Keratinocyte (primary cell): ENCODE results near the gene PLPP3. TPM values are rescaled to one million over a fixed set of nuclear protein-coding genes. Genes with fewer than 3 reads are reported as not detected.

ENCODE experiments used
- DNase-seq: peaks from one replicate; pipeline ENCODE4 v3.0.0-alpha.2; 2011; ENCODE audit warnings: low read depth, missing footprints, low spot score
- FAIRE-seq: peaks from 2 replicates; lab custom pipeline; 2011; peaks lifted over from hg19 to GRCh38; lab: Jason Lieb, UNC
- H2AFZ ChIP-seq: 2 replicates; pipeline ENCODE4 v1.6.0; 2012; ENCODE audit warnings: low read length, control low read depth, inconsistent platforms; ENCODE audit not compliant: control insufficient read depth
- H3K27ac ChIP-seq: 2 replicates; pipeline ENCODE4 v1.5.1; 2011; ENCODE audit warnings: low read length; ENCODE audit not compliant: control insufficient read depth, insufficient read depth
- H3K27me3 ChIP-seq: 3 replicates; pipeline ENCODE4 v1.6.0; 2011; ENCODE audit warnings: low read length; ENCODE audit not compliant: control insufficient read depth, insufficient read depth; ENCODE audit errors: extremely low read depth
- H3K36me3 ChIP-seq, 2 experiments: 2 replicates in 1 of 2; 3 replicates in 1 of 2; pipeline ENCODE4 v1.5.1; 2011; ENCODE audit warnings: low read length in 2 of 2, mild to moderate bottlenecking in 1 of 2; ENCODE audit not compliant: control insufficient read depth in 2 of 2, insufficient read depth in 2 of 2; ENCODE audit errors: extremely low read depth in 1 of 2
- H3K4me1 ChIP-seq: 3 replicates; pipeline ENCODE4 v1.5.1; 2011; ENCODE audit warnings: low read length; ENCODE audit not compliant: control insufficient read depth, insufficient read depth; ENCODE audit errors: extremely low read depth
- H3K4me2 ChIP-seq: 3 replicates; pipeline ENCODE4 v1.6.0; 2011; ENCODE audit warnings: low read depth, low read length; ENCODE audit not compliant: control insufficient read depth, insufficient read depth; ENCODE audit errors: extremely low read depth
- H3K4me3 ChIP-seq, 3 experiments: fragments of 200-600 bp in 1 of 3; sonication (generic) in 1 of 3; 2 replicates in 2 of 3; 3 replicates in 1 of 3; pipeline ENCODE4 v1.5.1; 2011 to 2016; ENCODE audit warnings: low read length in 3 of 3, mild to moderate bottlenecking in 3 of 3, control low read depth in 2 of 3, inconsistent platforms in 1 of 3, low read depth in 1 of 3, mixed read lengths in 1 of 3, mixed run types in 1 of 3, moderate library complexity in 1 of 3; ENCODE audit not compliant: control insufficient read depth in 2 of 3, insufficient read depth in 2 of 3; ENCODE audit errors: extremely low read depth in 1 of 3
- H3K79me2 ChIP-seq: 2 replicates; pipeline ENCODE4 v1.6.0; 2012; ENCODE audit warnings: low read length; ENCODE audit not compliant: control insufficient read depth, insufficient read depth
- H3K9ac ChIP-seq: 3 replicates; pipeline ENCODE4 v1.6.0; 2011; ENCODE audit warnings: low read length; ENCODE audit not compliant: control insufficient read depth, insufficient read depth; ENCODE audit errors: extremely low read depth
- H3K9me1 ChIP-seq: 3 replicates; pipeline ENCODE4 v1.6.0; 2011; ENCODE audit warnings: low read length; ENCODE audit not compliant: control insufficient read depth, insufficient read depth; ENCODE audit errors: extremely low read depth
- H3K9me3 ChIP-seq: 2 replicates; pipeline ENCODE4 v1.5.1; 2012; ENCODE audit warnings: low read depth, low read length; ENCODE audit not compliant: control insufficient read depth
- H4K20me1 ChIP-seq: 3 replicates; pipeline ENCODE4 v1.6.0; 2011; ENCODE audit warnings: low read length; ENCODE audit not compliant: control insufficient read depth, insufficient read depth; ENCODE audit errors: extremely low read depth
- CTCF ChIP-seq, 3 experiments: IDR thresholded peaks in 1 of 3; conservative IDR thresholded peaks in 1 of 3; optimal IDR thresholded peaks in 1 of 3; 2 replicates in 2 of 3; 3 replicates in 1 of 3; pipeline versions ENCODE3 to v1.5.1; 2011; ENCODE audit warnings: low read length in 3 of 3, mild to moderate bottlenecking in 3 of 3, moderate library complexity in 2 of 3, control low read depth in 1 of 3, inconsistent platforms in 1 of 3; ENCODE audit not compliant: insufficient read depth in 2 of 3; ENCODE audit errors: extremely low read depth in 1 of 3
- EZH2 ChIP-seq: IDR thresholded peaks from one replicate; pipeline ENCODE4 v1.6.1; 2012; ENCODE audit warnings: inconsistent platforms, mild to moderate bottlenecking, low read length, moderate library complexity
- dilution Hi-C: fragments of 300-500 bp; cut with MboI; formaldehyde crosslinking; loops from one replicate; pipeline ENCODE4 v1.7.0; 2020; ENCODE audit warnings: low sequenced_read_pairs; ENCODE audit not compliant: extremely low pct_ligation_motif_present
- polyA plus RNA-seq, 5 experiments: library from polyadenylated mRNA; depleted of rRNA in 3 of 5; stranded (reverse) in 3 of 5; stranded (forward) in 1 of 5; unstranded in 1 of 5; fragments of >200 nt; gene quantifications; 1 replicate in 1 of 5; 2 replicates in 3 of 5; 3 replicates in 1 of 5; pipeline versions ENCODE4 v1.2.1 to v1.2.3, GENCODE V29; 2011 to 2012; ENCODE audit warnings: missing spikeins in 2 of 5, low read depth in 1 of 5, low replicate concordance in 1 of 5

Gene PLPP3
- polyA plus RNA-seq, 1 donor (not counting 4 experiments of a cell fraction or from before 2014, with no cell fraction given), result 4.0 TPM

GRCh38 chr1:56566061-56566744, 13.2 kb downstream of the PLPP3 start:
- H3K79me2 ChIP-seq, result no peaks in the 10 kb centered on the region

GRCh38 chr1:56564615-56565014, 14.7 kb downstream of the PLPP3 start:
- TF ChIP-seq EZH2 (no peak), CTCF (optimal IDR thresholded peaks at IDR 0.05 in 1 of 3, IDR thresholded peaks at IDR 0.05 in 1 of 3, conservative IDR thresholded peaks at IDR 0.05 in 1 of 3; ENCODE audit: extremely low read depth in 1 of 3, insufficient read depth in 2 of 3, low read length in 3 of 3) (no peak)
- Histone ChIP-seq H3K27ac (no peak overlapping the region), H3K9ac (no peak overlapping the region), H3K27me3 (no peaks in the 10 kb centered on the region), H3K36me3 (no peaks in the 10 kb centered on the region), H3K4me2 (no peak overlapping the region), H4K20me1 (no peaks in the 10 kb centered on the region), H3K79me2 (no peaks in the 10 kb centered on the region), H2AFZ (no peak overlapping the region), H3K9me1 (no peaks in the 10 kb centered on the region), H3K9me3 (no peaks in the 10 kb centered on the region), H3K4me3 (no peak overlapping the region), H3K4me1 (no peaks in the 10 kb centered on the region)
- DNase-seq (no peak), FAIRE-seq (no peak)
- dilution Hi-C loops, result no loop called here

More at GRCh38 chr1:56566061-56566744, 13.2 kb downstream of the PLPP3 start:
- Histone ChIP-seq H3K27me3 (no peaks in the 10 kb centered on the region), H3K4me3 (no peak overlapping the region), H3K9me1 (no peaks in the 10 kb centered on the region), H3K4me2 (no peak overlapping the region), H4K20me1 (no peaks in the 10 kb centered on the region), H3K27ac (no peak overlapping the region), H3K4me1 (no peaks in the 10 kb centered on the region), H3K9me3 (no peaks in the 10 kb centered on the region), H3K9ac (no peak overlapping the region), H3K36me3 (no peaks in the 10 kb centered on the region), H2AFZ (no peak overlapping the region)
- FAIRE-seq (no peak), DNase-seq (no peak)
- dilution Hi-C loops, result no loop called here
- no peak for TF ChIP-seq EZH2
- TF ChIP-seq CTCF (optimal IDR thresholded peaks at IDR 0.05 in 1 of 3, IDR thresholded peaks at IDR 0.05 in 1 of 3, conservative IDR thresholded peaks at IDR 0.05 in 1 of 3; ENCODE audit: extremely low read depth in 1 of 3, insufficient read depth in 2 of 3, low read length in 3 of 3), result no peak
